ENCODE results near the gene SLC26A3.

SLC26A3 gene

GRCh38 chr7:107813524-107813923 lies 10.5 kb upstream of the SLC26A3 start:
- H3K4me3 ChIP-seq (ENCODE audit: low read depth, low read length): no peak overlapping the region
- TF ChIP-seq CTCF (IDR thresholded peaks at IDR 0.05; ENCODE audit: low read depth, low read length): no peak
- no peak for TF ChIP-seq POLR2A (IDR thresholded peaks at IDR 0.05; ENCODE audit: extremely low read depth, insufficient read length)
- TF ChIP-seq MAX (IDR thresholded peaks at IDR 0.05; ENCODE audit: low read depth, low read length): no peak
- TF ChIP-seq MYC (IDR thresholded peaks at IDR 0.05; ENCODE audit: low read depth, low read length): no peak
- DNase-seq (ENCODE audit: low read depth): no peak

GRCh38 chr7:107811934-107812333 lies 8.9 kb upstream of the SLC26A3 start:
- no peak overlapping the region for H3K4me3 ChIP-seq (ENCODE audit: low read depth, low read length)
- TF ChIP-seq MYC (IDR thresholded peaks at IDR 0.05; ENCODE audit: low read depth, low read length) (no peak), CTCF (IDR thresholded peaks at IDR 0.05; ENCODE audit: low read depth, low read length) (no peak), MAX (IDR thresholded peaks at IDR 0.05; ENCODE audit: low read depth, low read length) (no peak), POLR2A (IDR thresholded peaks at IDR 0.05; ENCODE audit: extremely low read depth, insufficient read length) (no peak)
- DNase-seq (ENCODE audit: low read depth): no peak

GRCh38 chr7:107810626-107811025 lies 7.6 kb upstream of the SLC26A3 start:
- no peak for TF ChIP-seq POLR2A (IDR thresholded peaks at IDR 0.05; ENCODE audit: extremely low read depth, insufficient read length)
- TF ChIP-seq CTCF (IDR thresholded peaks at IDR 0.05; ENCODE audit: low read depth, low read length): no peak
- DNase-seq (ENCODE audit: low read depth): no peak

GRCh38 chr7:107809179-107809578 lies 6.2 kb upstream of the SLC26A3 start:
- TF ChIP-seq MYC (IDR thresholded peaks at IDR 0.05; ENCODE audit: low read depth, low read length) (no peak), POLR2A (IDR thresholded peaks at IDR 0.05; ENCODE audit: extremely low read depth, insufficient read length) (no peak), CTCF (IDR thresholded peaks at IDR 0.05; ENCODE audit: low read depth, low read length) (no peak), MAX (IDR thresholded peaks at IDR 0.05; ENCODE audit: low read depth, low read length) (no peak)
- H3K4me3 ChIP-seq (ENCODE audit: low read depth, low read length): no peak overlapping the region
- DNase-seq (ENCODE audit: low read depth): no peak

More at GRCh38 chr7:107810626-107811025, 7.6 kb upstream of the SLC26A3 start:
- no peak overlapping the region for H3K4me3 ChIP-seq (ENCODE audit: low read depth, low read length)

GRCh38 chr7:107799647-107800264 lies 3.3 kb downstream of the SLC26A3 start:
- TF ChIP-seq MAX (IDR thresholded peaks at IDR 0.05; ENCODE audit: low read depth, low read length): no peak
- TF ChIP-seq POLR2A (IDR thresholded peaks at IDR 0.05; ENCODE audit: extremely low read depth, insufficient read length): no peak
- no peak for TF ChIP-seq CTCF (IDR thresholded peaks at IDR 0.05; ENCODE audit: low read depth, low read length)
- no peak for TF ChIP-seq MYC (IDR thresholded peaks at IDR 0.05; ENCODE audit: low read depth, low read length)
- H3K4me3 ChIP-seq (ENCODE audit: low read depth, low read length): no peak overlapping the region
- DNase-seq (ENCODE audit: low read depth): no peak

GRCh38 chr7:107792364-107792763 lies 10.7 kb downstream of the SLC26A3 start:
- no peak overlapping the region for H3K4me3 ChIP-seq (ENCODE audit: low read depth, low read length)
- no peak for TF ChIP-seq POLR2A (IDR thresholded peaks at IDR 0.05; ENCODE audit: extremely low read depth, insufficient read length)
- TF ChIP-seq CTCF (IDR thresholded peaks at IDR 0.05; ENCODE audit: low read depth, low read length): no peak
- TF ChIP-seq MAX (IDR thresholded peaks at IDR 0.05; ENCODE audit: low read depth, low read length): no peak
- no peak for TF ChIP-seq MYC (IDR thresholded peaks at IDR 0.05; ENCODE audit: low read depth, low read length)
- DNase-seq (ENCODE audit: low read depth): no peak

Measured in NB4 (cell line).